Stimulated activated CD8-positive, alpha-beta memory T cell treated with anti-CD3 and anti-CD28 coated beads, Interleukin-4, amount 100 ng/mL, for 48 hours (primary cell): ENCODE results near the gene CHD2.
"Not testable (repeated sequence)": the region's sequence is repeated elsewhere in the genome, so short reads cannot be mapped to it uniquely, and the experiment has no call there.

Experiments
- DNase-seq: peaks from one replicate; pipeline ENCODE4 v3.0.0-alpha.2; 2020

CHD2 gene

GRCh38 chr15:93024716-93025624, 124.8 kb downstream of the CHD2 start:
- peak; percentile 24 for DNase-seq

GRCh38 chr15:93025625-93025982, 125.5 kb downstream of the CHD2 start:
- DNase-seq, result no peak

- DNase-seq, result peak; percentile 17
Observed at GRCh38 chr15:93026380-93026817, 126.3 kb downstream of the CHD2 start.

- peak; percentile 18 for DNase-seq
Observed at GRCh38 chr15:93027413-93027812, 127.3 kb downstream of the CHD2 start.

- DNase-seq, result peak; percentile 24
Observed at GRCh38 chr15:93028111-93028631, 128.0 kb downstream of the CHD2 start.

- DNase-seq, result peak; percentile 31
Observed at GRCh38 chr15:93028632-93029213, 128.6 kb downstream of the CHD2 start.

- peak; percentile 23 for DNase-seq
Observed at GRCh38 chr15:93029214-93029835, 129.2 kb downstream of the CHD2 start.

- no peak for DNase-seq
Observed at GRCh38 chr15:93029836-93030429, 129.8 kb downstream of the CHD2 start.

GRCh38 chr15:93030430-93031102, 130.4 kb downstream of the CHD2 start:
- DNase-seq, result peak; percentile 78

GRCh38 chr15:93031103-93031464, 131.0 kb downstream of the CHD2 start:
- DNase-seq, result no peak

GRCh38 chr15:93031557-93032384, 131.6 kb downstream of the CHD2 start:
- DNase-seq, result not testable (repeated sequence)

GRCh38 chr15:93032515-93033206, 132.5 kb downstream of the CHD2 start:
- DNase-seq, result not testable (repeated sequence)

GRCh38 chr15:93033434-93034045, 133.4 kb downstream of the CHD2 start:
- DNase-seq, result no peak

- DNase-seq, result no peak
Observed at GRCh38 chr15:93034512-93034911, 134.4 kb downstream of the CHD2 start.

- DNase-seq, result no peak
Observed at GRCh38 chr15:93035092-93035915, 135.2 kb downstream of the CHD2 start.

- DNase-seq, result peak; percentile 63
Observed at GRCh38 chr15:93035953-93036810, 136.1 kb downstream of the CHD2 start.

GRCh38 chr15:93036951-93037819, 137.1 kb downstream of the CHD2 start:
- no peak for DNase-seq
